ENCODE results near the gene MARCHF10.

The MARCHF10 gene

GRCh38 chr17:62715882-62716390, 92.2 kb downstream of the MARCHF10 start:
- TF ChIP-seq ZFX (IDR thresholded peaks at IDR 0.05), result no peak
- TF ChIP-seq CTCF (conservative IDR thresholded peaks at IDR 0.05), result no peak
- H3K27ac ChIP-seq, result no peak overlapping the region

- H3K27ac ChIP-seq, result peak overlapping the region; percentile 9
- no peak for TF ChIP-seq CTCF (conservative IDR thresholded peaks at IDR 0.05)
- TF ChIP-seq ZFX (IDR thresholded peaks at IDR 0.05), result no peak
Measured at GRCh38 chr17:62714016-62714777, 93.9 kb downstream of the MARCHF10 start.

- 0 out of 2 replicates have a peak overlapping the region, but pooled peaks have one; percentile 2 for H3K27ac ChIP-seq
- TF ChIP-seq CTCF (conservative IDR thresholded peaks at IDR 0.05) (no peak), ZFX (IDR thresholded peaks at IDR 0.05) (no peak)
Measured at GRCh38 chr17:62713086-62713881, 94.8 kb downstream of the MARCHF10 start.

- TF ChIP-seq ZFX (IDR thresholded peaks at IDR 0.05), result no peak
- TF ChIP-seq CTCF (conservative IDR thresholded peaks at IDR 0.05), result no peak
- H3K27ac ChIP-seq, result no peak overlapping the region
Measured at GRCh38 chr17:62712171-62712581, 95.9 kb downstream of the MARCHF10 start.

GRCh38 chr17:62708587-62708986, 99.5 kb downstream of the MARCHF10 start:
- TF ChIP-seq CTCF (conservative IDR thresholded peaks at IDR 0.05) (no peak), ZFX (IDR thresholded peaks at IDR 0.05) (no peak)
- no peak overlapping the region for H3K27ac ChIP-seq

- H3K27ac ChIP-seq, result no peak overlapping the region
- no peak for TF ChIP-seq ZFX (IDR thresholded peaks at IDR 0.05)
Measured at GRCh38 chr17:62707425-62707739, 100.7 kb downstream of the MARCHF10 start.

- H3K27ac ChIP-seq, result peak overlapping the region; percentile 10; the same call in 1 of the 2 replicates
- TF ChIP-seq CTCF (conservative IDR thresholded peaks at IDR 0.05) (no peak), ZFX (IDR thresholded peaks at IDR 0.05) (no peak)
Measured at GRCh38 chr17:62706598-62707424, 101.3 kb downstream of the MARCHF10 start.
